GM18499 (cell line): ENCODE measurements around the gene REC114.

Experiments used
- ATAC-seq: cut with Tn5 transposase; IDR thresholded peaks from one replicate; pipeline ENCODE4 v1.9.1; 2021; ENCODE audit warnings: moderate number of reproducible peaks; ENCODE audit not compliant: insufficient read depth, unreplicated experiment

The REC114 gene

DNA sequence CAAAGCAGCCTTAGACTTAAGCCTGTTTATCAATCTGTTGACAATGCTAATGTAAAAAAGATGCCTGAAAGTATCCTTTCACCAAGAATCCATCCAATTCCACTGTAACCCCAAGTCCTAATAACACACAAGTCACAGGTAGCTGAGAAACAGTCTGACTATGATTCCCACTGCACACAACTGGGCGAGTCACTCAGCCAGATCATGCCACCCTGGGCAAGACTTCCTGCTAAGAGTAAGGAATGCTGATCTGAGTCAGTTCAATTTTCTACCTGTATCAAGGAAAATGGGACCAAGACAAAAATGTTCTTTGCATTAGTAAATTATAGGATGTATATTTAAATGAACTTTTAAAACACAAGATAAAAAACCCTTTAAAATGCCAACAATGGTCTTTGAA is 157.0 kb downstream of the REC114 start:
- no peak for ATAC-seq

DNA sequence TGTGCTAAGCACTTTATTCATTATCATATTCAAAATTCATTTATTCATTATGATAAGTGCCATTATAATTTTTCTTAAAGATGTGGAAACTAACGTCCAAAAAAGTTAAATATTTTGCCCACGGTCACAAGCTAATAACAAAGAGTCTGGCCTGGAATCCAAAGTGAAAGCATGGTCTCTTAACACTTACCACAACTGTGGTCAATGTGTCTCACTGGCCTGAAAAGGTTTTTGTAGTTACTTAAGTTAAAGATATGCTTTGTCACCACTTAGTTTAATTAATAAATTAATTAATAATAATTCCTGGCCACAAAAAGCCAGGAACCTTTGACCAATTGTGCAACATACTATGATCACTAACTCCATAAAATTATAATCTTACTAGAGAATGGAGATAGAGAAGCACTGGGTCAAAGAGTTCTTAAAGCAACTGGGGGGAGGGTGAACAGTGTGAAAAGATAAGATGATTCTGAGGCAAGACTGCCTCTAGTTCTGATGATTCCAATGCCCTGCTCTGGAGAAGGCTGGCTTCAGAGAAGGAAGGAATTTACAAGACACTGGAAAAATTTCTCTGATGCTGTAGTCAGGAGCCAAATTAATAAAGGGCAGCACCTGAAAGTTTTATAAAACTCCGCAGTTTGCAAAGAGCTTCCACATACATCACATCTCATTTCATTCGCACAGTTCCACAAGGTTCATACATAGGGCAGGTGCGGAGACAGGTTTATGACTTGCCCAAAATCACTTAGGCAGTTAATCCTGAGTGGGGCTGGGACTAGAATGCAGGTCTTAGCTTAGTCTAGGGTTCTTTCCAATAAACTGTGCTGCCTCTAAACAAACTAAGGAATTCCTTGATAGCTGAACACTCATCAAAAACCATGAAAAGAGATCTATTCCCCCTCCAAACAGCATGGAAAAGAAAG is 157.7 kb downstream of the REC114 start:
- no peak for ATAC-seq

DNA sequence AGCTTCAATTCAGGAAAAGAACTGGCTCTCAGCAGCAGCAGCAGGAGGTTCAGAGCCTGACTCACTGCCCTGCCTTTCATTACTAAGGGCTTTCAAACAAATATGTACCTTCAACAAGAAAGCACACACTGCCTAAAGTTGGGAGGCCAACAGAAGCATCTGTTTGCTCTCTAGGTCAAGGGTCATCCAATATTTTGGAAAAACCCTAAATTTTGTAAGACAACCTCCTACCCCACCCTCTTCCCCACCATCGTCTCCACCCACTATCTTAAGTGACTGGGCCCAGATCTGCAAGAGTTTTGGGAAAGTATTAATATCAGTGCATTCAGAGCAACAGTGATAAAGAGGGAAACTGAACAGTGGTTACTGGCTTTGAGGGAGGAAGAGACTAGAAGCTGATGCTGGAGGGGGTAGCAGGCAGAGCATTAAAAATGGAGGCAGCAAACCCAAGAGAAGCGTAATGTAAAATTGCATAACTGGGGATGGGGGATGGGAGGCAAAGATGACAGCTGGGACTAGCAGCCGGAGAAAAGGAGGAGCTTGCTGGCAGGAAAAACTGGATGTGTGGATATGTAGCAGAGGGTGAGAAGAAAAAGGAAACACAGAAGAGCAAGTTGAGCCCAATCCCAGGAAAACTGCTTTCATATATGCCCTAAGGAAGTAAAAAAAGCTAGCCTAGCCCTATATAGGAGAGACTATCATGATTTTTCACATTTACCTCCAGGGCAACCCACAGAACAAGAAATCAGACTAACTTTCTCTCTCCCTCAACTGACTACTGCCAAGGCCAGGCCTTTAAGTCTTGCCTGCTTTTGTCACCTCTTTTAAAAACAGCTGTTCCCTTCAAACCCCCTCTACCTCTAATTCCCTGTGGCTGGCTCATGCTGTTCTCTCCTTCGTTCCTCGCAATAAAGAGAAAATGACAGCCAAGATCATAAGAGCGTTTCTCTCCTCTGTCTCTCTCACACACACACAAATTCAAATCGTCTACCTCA is 158.8 kb downstream of the REC114 start:
- ATAC-seq, result no peak

DNA sequence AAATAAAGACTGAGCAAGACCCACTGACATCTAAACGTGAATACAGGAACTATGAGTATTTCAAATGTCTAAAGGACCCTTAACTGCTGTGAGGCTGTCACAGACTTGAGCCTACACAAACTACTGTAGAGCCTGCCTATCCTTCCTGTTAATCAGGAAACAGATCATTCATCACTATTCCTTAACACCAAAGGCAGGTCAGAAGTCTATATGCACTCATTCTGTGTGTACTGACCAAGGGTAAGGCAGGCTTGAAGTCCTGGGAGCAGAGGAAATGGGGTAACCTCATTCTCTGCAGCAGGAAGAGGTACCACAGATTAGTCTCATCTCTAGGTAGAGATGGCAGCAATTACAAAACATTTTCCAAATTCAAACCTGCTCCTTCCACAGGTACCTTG is 159.5 kb downstream of the REC114 start:
- ATAC-seq, result no peak

DNA sequence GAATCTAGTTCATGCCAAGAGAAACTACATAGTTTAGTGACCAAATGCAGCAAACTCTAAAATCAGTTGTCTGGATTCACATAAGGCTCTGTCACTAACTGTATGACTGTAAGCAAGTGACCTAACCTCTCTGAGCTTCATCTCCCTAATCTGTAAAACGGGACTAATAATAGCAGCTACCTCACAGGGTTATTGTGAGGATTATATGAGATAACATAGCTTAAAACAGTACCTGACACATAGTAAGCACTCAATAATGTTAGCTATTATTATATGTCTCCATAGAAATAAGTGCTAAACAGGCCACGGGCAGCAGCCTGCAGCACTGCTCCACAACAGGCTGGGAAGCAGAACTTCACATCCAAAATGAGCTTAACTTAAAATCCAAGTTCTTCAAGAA is 160.0 kb downstream of the REC114 start:
- ATAC-seq, result no peak

DNA sequence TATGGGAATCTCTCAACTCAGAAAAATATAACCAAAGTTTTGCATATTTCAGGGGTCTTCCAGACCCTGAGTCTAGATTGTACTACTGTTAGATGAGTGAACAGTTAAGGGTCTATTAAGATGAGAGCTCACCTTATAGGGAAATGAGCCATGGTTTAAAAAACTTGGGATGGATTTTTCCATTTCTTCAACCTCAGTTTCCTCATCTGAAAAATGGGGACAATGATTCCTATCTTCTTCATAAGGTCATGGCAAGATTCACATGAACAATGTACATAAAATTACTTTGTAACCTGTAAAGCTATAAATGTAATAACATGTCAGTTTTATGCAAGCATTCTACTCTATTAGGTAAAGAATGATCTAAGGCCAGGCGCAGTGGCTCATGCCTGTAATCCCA is 161.5 kb downstream of the REC114 start:
- no peak for ATAC-seq

DNA sequence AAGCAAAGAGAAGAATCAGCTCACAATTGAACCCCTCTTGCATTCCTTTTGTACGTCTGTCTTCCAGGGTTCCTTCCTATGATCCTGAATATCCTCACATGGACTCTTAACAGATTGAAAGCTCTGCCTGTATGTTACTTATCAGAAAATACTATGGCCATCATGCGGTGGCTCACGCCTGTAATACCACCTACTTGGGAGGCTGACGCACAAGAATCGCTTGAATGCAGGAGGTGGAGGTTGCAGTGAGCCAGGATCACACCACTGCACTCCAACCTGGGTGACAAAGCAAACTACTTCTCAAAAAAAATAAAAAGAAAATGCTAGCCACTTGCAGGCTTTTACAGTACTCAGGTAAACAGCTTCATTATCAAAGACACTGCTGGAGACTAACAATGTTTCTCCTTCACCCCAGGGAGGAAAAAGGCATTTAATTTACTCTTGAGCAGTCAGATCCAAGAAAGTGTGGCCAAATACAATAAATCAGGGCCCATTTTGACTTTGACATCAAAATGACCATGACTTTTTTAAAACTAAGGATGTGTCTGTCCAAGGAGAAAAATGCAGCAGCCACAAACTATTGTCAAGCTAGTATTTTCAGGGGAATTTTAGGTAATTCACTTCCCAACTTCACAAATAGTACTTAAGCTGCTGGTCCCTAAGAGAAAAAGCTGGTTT is 162.9 kb downstream of the REC114 start:
- no peak for ATAC-seq

DNA sequence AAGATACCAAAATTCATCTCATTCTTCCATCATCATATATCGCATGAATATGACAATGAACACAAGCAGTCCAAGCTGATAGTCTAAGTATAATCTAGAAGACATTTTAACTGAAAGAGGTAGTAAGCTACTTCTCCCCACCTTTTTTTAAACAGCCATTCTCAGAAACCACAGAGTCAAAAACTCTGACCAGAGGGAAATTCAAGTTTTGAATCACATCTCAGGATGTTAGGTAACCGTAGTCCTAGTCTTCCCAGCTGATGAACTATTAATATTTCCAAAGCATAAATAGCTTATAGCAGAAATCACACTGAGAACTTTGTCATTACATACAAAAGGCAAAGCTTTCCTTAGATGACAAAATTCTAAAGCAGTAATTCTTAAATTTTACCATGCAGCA is 164.4 kb downstream of the REC114 start:
- no peak for ATAC-seq

DNA sequence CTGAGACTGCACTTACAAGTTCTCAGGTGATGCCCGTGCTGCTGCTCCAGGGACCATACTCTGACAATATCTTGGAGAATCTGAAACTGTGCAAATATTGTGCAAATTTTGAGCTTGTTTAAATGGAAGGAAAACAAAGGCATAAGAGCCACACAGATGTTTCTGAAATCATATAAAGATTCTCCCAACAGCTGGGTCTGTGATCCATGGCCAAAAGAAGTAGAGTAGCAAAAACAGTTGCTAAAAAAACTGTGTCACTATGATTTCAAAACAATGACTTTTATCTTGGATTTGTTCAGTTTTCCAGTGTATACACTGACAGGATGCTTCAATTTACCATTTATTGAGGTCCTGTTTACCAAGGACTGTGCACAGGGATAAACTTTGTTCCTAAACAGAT is 164.9 kb downstream of the REC114 start:
- no peak for ATAC-seq

DNA sequence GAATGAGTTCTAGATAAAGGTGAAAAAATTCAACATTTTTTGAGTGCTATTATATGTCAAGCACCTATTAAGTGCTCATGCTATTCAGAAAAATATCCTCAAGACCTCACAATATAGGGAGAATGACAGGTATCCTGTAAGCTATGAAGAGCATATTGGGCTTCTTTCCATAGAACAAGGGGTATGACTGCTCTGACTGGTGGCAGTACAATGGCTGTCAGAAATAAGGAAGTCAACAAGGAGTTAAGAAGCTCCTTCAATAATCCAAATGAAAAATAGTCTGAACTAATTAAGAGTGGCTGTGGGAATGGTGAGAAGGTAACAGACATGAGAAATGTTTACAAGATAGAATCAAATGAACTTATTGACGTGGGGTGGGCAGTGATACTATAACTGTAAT is 165.5 kb downstream of the REC114 start:
- no peak for ATAC-seq

DNA sequence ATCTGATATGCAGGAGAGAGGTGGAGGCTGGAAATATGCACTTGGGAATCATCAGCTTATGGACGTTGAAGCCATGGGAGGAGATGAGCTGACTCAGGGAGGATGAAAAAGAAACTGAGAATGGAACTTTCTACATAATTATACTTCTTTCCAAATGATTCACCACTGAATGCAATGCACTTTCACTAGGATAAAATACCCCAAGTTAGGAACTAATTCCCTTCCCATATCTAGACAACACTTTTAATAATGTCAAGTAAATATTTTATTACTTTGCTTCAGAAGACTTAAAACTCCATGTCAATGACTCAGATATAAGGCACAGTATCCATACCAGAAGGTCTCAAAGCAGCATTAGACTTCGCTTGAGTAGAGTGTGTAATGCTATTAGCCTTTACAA is 166.0 kb downstream of the REC114 start:
- ATAC-seq, result no peak
